Activated CD8-positive, alpha-beta T cell treated with anti-CD3 and anti-CD28 coated beads, Interleukin-2, amount 10 ng/mL, durations not matched to agents 7 days and 5 days (primary cell): ENCODE measurements around the gene DAPK2. TPM values are rescaled to one million over a fixed set of nuclear protein-coding genes. Genes with fewer than 3 reads are reported as not detected.

Experiments
- ATAC-seq: fragments of 150-1000 bp; cut with Tn5 transposase; one replicate; pipeline ENCODE4 v1.10.0; 2021; ENCODE audit warnings: moderate library complexity
- CTCF ChIA-PET: fragments of 350-600 bp; sonication (Branson Sonifier 250); formaldehyde crosslinking; loops from one replicate; lab custom pipeline; 2021; ENCODE audit warnings: antibody characterized with exemption; lab: Charles Lee
- POLR2A ChIA-PET: fragments of 350-600 bp; sonication (Branson Sonifier 250); formaldehyde crosslinking; loops from one replicate; lab custom pipeline; 2021; ENCODE audit warnings: antibody characterized with exemption; lab: Charles Lee
- DNase-seq: peaks from one replicate; pipeline ENCODE4 v3.0.0-alpha.2; 2020
- H3K27ac Mint-ChIP-seq: one replicate; pipeline ENCODE4 v1.8.0; 2021; ENCODE audit warnings: mild to moderate bottlenecking, mixed read lengths
- H3K27me3 Mint-ChIP-seq: one replicate; pipeline ENCODE4 v1.8.0; 2021; ENCODE audit warnings: low read depth, mixed read lengths
- H3K36me3 Mint-ChIP-seq: one replicate; pipeline ENCODE4 v1.8.0; 2021; ENCODE audit warnings: low read depth, mixed read lengths
- H3K4me1 Mint-ChIP-seq: one replicate; pipeline ENCODE4 v1.8.0; 2021; ENCODE audit warnings: low read depth, mixed read lengths
- H3K4me3 Mint-ChIP-seq: one replicate; pipeline ENCODE4 v1.8.0; 2021; ENCODE audit warnings: mild to moderate bottlenecking, mixed read lengths
- H3K9me3 Mint-ChIP-seq: one replicate; pipeline ENCODE4 v1.8.0; 2022; ENCODE audit warnings: mixed read lengths; ENCODE audit not compliant: insufficient read depth
- total RNA-seq, 2 experiments: library from RNA; stranded (reverse); gene quantifications; one replicate each; pipeline ENCODE4 v1.2.3, GENCODE V29; 2021

The DAPK2 gene
- total RNA-seq, 2 experiments from 2014 or later = 1.3 to 1.5 TPM

DNA sequence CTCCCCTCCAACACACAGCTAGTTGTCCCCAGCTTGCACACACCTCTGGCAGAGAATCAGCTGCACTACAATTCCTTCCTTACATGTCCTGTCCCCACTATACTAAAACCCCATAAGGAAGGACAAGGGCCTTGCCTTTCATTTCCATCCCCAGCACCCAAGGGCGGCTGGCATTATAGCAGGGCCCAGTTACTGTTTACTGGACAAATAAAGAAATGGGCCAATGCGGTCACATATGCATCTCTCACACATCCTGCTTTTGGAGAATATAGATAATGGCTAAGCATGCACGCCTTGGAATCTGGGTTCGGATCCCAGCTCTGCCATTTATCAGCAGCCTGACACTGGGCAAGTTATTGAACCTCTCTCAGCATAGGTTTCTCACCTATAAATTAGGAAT, 99.1 kb downstream of the DAPK2 start:
- ChIA-PET POLR2A (no interaction called here), CTCF (interaction anchor here (1.2 to 3.8 kb wide), 10 partner anchors 15 to 121 kb away, joined by 3 to 53 read pairs (median 10); no protein-coding TSS in a partner anchor)
- Mint-ChIP-seq H3K36me3 (no peaks in the 10 kb centered on the region), H3K9me3 (no peaks in the 10 kb centered on the region), H3K27ac (peak overlapping the region; percentile 13), H3K27me3 (no peaks in the 10 kb centered on the region), H3K4me3 (no peak overlapping the region), H3K4me1 (peaks cover 21% of the 10 kb centered on the region)
- DNase-seq (no peak), ATAC-seq (no peak)

DNA sequence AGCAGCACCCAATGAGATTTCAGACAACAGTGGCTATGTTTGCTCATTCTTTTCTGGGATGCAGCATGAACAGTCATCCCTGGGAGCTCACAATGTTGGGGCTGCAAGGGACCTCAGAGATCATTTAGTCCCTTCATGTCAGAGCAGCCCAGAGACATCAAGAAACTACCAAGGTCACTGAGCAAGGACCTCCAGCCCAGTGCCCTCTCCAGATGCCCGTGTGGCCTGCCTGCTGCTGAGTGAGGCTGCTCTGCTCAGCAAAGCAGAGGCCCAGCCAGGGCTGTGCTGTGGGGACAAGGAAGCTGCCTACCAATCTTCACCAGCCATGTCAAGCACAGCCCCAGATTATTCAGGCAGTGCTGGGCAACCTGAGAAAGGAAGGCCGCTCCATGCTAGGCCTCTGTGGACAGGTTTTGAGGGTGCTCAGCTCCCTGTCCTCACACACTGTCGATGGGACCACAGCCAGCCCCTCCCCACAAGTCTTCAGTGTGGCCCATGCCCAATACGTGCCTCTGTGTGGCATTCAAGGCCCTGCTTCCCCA, 99.7 kb downstream of the DAPK2 start:
- ATAC-seq = no peak
- POLR2A ChIA-PET = no interaction called here

DNA sequence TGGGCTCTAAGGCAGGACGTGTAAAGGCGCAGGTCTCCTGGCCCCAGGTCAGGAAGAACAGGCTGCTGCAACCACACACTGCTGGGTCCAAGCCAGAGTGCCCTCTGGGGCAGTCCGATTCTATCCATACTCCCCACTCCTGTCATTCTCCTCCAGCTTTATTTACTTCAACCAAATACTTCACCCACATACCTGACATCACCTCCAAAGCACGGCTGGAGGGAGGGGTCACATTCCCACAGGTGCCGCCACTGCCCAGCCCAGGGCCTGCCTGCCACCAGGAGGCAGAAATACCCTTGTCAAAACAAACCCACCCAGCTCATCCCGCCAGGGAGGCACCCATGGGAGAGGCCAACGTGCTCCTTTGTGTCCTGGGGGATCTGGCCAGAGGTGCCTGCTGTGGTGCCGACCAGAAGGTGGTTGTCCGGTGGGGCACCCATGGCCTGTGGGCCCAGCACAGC, 100.4 kb downstream of the DAPK2 start:
- Mint-ChIP-seq H3K9me3 (no peaks in the 10 kb centered on the region), H3K4me1 (peaks cover 16% of the 10 kb centered on the region), H3K27me3 (no peaks in the 10 kb centered on the region), H3K27ac (no peak overlapping the region), H3K36me3 (no peaks in the 10 kb centered on the region), H3K4me3 (no peak overlapping the region)
- ChIA-PET CTCF (interaction anchor here (0.6 to 3.8 kb wide), 48 partner anchors 9 to 339 kb away, joined by 3 to 53 read pairs (median 6); partner anchors contain the start of genes DAPK2 and HERC1), POLR2A (interaction anchor here (1.0 kb wide), 1 partner anchor 77 kb away, joined by 3 read pairs; no protein-coding TSS in a partner anchor)
- ATAC-seq (no peak), DNase-seq (peak; percentile 20)

More for the DNA sequence above, 99.7 kb downstream of the DAPK2 start:
- Mint-ChIP-seq H3K27ac (peak overlapping the region; percentile 13), H3K9me3 (no peaks in the 10 kb centered on the region), H3K4me1 (peaks cover 19% of the 10 kb centered on the region), H3K27me3 (no peaks in the 10 kb centered on the region), H3K4me3 (no peak overlapping the region), H3K36me3 (no peaks in the 10 kb centered on the region)
- DNase-seq = peak; percentile 16
- CTCF ChIA-PET = interaction anchor here (1.2 to 3.8 kb wide), 19 partner anchors 12 to 194 kb away, joined by 3 to 53 read pairs (median 11); partner anchors contain the start of genes DAPK2 and HERC1

DNA sequence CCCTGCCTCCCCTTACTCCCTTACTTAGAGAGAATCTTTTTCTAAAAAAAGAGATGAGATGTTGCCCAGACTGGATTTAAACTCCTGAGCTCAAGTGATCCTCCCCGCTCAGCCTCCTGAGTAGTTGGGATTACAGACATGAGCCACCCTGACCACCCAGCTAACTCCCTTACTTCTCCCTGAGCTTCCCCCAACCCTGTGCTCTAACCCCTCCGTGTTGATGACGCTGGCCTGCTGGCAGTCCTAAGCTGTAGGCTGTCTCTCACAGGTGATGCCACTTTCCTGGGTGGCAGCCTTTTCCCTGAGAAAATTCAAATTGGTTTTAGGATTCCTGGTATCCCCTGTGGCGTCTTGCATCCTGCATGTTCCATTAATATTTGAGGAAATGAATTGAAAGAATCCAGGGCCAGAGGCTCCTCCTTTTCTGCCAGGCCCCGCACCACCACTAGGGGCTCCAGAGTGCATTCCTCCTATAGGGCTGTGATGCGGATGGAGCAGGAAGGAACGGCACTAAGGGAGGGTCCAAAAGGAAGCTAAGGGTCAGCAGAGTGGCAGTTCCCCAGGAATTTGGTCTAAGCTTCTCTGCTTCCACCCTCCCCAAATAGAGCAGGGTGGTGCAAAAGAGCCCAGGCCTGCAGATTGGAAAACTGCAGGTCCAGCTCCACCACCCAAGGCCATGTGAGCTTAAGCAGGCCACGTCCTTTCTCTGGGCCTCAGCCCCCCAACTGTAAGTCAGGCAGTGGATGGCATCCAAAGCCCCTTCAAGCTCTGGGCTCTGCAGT, 101.1 kb downstream of the DAPK2 start:
- CTCF ChIA-PET = interaction anchor here (0.6 to 3.8 kb wide), 52 partner anchors 9 to 339 kb away, joined by 3 to 53 read pairs (median 6); partner anchors contain the start of genes DAPK2 and HERC1
- Mint-ChIP-seq H3K36me3 (no peaks in the 10 kb centered on the region), H3K9me3 (no peaks in the 10 kb centered on the region), H3K27me3 (no peaks in the 10 kb centered on the region), H3K27ac (no peak overlapping the region), H3K4me3 (no peak overlapping the region), H3K4me1 (peaks cover 14% of the 10 kb centered on the region)
- DNase-seq (peak; percentile 80), ATAC-seq (peak; percentile 87)
- POLR2A ChIA-PET = interaction anchor here (0.5 to 1.0 kb wide), 2 partner anchors 76 to 86 kb away, joined by 3 read pairs; no protein-coding TSS in a partner anchor

DNA sequence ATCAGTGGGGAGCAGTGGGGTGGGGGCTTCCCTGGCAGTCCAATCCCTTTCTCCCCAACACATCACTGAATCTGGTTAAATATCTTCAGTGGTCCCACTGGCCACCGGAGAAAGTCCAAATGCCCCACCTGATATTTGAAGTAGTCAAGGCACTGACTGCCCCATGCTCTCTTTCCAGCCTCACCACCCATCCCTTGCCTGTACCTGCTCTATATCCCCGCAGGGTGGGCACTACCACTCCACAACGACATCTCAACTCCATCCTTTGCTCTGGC, 101.7 kb downstream of the DAPK2 start:
- H3K4me1 Mint-ChIP-seq = peaks cover 20% of the 10 kb centered on the region
- POLR2A ChIA-PET = no interaction called here

DNA sequence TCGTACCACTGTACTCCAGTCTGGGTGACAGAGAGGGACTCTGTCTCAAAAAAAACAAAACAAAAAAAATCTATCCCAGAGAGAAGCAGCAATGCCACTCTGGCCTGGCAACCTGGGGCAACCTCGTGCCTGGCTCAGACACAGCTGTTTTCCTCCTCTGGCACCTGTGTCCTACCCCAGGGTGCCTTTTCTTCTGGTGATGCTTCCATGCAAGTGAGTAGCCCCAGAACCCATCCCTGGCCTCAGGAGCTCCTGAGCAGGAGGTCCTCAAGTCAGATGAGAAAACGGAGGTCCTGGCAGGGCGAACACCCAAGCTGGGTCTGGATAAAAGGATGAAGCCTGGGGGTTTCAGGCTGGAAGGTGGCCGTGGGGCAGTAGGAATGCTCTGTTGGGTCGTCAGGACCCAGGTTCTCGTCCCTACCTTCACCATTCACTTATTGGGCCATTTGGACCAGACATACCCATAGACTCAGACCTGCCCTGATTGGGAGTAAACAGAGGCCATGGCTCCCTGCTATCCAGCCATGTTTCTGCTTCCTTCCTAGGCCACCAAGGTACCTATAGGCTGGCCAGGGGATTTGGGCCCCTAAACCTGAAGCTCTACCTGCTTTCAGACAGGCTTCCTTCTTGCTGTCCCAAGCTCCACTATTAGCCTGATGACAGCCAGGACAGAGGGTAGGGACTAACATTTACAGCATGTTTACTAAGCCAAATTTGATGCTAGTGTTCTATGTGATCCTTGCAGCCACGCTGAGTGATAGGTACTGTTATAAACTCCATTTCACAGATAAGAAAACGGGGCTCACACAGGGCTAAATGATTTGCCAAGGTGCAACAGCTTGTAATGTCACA, 102.2 kb downstream of the DAPK2 start:
- no peak for ATAC-seq
- H3K36me3 Mint-ChIP-seq = peaks cover 2% of the 10 kb centered on the region
- no peak for DNase-seq
- no peaks in the 10 kb centered on the region for H3K27me3 Mint-ChIP-seq
- no peak overlapping the region for H3K27ac Mint-ChIP-seq
- POLR2A ChIA-PET = interaction anchor here (0.6 kb wide), 1 partner anchor 27 kb away, joined by 6 read pairs; no protein-coding TSS in a partner anchor
- no peak overlapping the region for H3K4me3 Mint-ChIP-seq
- H3K9me3 Mint-ChIP-seq = no peaks in the 10 kb centered on the region
- CTCF ChIA-PET = interaction anchor here (0.6 to 3.8 kb wide), 15 partner anchors 11 to 141 kb away, joined by 3 to 53 read pairs (median 8); partner anchors contain the start of gene DAPK2
- H3K4me1 Mint-ChIP-seq = peaks cover 22% of the 10 kb centered on the region

More for the DNA sequence above, 101.7 kb downstream of the DAPK2 start:
- ATAC-seq = no peak
- H3K27me3 Mint-ChIP-seq = no peaks in the 10 kb centered on the region
- CTCF ChIA-PET = interaction anchor here (0.6 to 3.8 kb wide), 32 partner anchors 10 to 333 kb away, joined by 3 to 53 read pairs (median 8); partner anchors contain the start of gene DAPK2
- no peaks in the 10 kb centered on the region for H3K36me3 Mint-ChIP-seq
- peak; percentile 14 for DNase-seq
- H3K4me3 Mint-ChIP-seq = no peak overlapping the region
- no peak overlapping the region for H3K27ac Mint-ChIP-seq
- H3K9me3 Mint-ChIP-seq = no peaks in the 10 kb centered on the region

DNA sequence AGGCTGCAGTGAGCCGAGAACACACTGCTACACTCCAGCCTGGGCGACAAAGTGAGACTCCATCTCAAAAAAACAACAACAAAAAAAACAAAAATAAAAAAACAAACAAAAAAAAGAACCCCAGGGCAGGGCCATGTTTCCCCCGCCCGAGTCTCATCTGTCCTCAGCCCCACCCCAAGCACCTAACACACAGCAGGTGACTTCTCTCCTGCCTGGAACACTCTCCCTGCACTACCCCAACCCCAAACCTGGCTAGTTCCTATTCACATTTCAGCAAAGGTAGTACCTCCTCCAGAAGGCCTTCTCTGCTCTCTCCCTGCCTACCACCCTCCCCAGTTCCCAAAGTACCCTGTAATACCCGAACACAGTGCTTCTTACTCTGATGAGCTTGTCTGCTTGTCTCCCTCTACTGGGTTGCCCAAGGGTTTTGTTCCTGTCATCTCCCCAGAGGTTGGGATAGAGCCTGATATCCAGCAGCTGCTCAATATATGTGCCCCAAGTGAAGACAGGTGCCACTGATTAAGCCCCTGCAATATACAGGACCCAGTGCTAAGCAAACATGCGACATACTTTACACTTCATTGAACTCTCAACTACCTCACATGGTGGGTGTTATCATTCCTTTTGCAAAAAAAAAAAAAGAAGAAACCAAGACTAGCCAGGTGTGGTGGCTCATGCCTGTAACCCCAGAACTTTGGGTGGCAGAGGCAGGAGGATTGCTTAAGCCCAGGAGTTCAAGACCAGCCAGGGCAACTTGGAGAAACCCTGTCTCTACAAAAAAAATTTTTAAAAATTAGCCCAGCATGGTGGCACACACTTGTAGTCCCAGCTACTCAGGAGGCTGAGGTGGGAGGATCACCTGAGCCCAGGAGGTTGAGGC, 103.6 kb downstream of the DAPK2 start:
- Mint-ChIP-seq H3K36me3 (peaks cover 4% of the 10 kb centered on the region), H3K4me1 (peaks cover 32% of the 10 kb centered on the region), H3K9me3 (no peaks in the 10 kb centered on the region), H3K27me3 (no peaks in the 10 kb centered on the region), H3K27ac (no peak overlapping the region), H3K4me3 (no peak overlapping the region)
- ATAC-seq = no peak
- no peak for DNase-seq
- ChIA-PET CTCF (interaction anchor here (1.1 to 1.4 kb wide), 2 partner anchors 104 to 190 kb away, joined by 3 read pairs; no protein-coding TSS in a partner anchor), POLR2A (no interaction called here)

DNA sequence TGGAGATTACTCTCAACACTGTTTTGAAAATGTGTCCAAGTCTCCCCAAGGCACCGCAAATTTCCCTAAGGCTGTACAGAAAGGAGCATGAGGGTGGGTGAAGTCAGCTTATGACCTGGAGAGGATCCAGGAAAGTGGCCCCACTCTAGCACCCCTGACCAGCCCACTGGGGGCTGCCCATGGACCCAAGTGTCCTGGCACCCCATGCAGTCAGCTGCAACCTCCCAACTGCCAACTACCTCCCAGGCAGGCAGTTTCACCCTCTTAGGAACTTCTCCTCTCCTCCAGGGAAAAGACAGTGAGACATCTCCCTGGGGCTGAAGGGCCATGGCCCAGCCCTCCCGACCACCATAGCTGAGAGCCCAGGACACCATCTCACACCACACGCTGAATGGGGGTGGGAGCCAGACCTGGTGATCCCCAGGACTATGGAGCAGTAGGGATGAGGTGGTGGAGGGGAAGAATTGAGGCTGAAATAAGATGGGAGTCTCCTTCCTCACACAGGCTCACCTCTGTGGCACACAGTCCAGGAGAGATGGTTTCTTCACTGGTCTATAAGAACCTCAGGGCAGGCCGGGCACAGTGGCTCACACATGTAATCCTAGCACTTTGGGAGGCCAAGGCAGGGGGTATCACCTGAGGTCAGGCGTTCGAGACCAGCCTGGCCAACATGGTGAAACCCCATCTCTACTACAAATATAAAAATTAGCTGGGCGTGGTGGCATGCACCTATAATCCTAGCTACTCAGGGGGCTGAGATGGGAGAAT, 104.4 kb downstream of the DAPK2 start:
- CTCF ChIA-PET = interaction anchor here (0.8 to 1.4 kb wide), 10 partner anchors 29 to 189 kb away, joined by 3 to 5 read pairs (median 3); partner anchors contain the start of genes CIAO2A and DAPK2
- no peaks in the 10 kb centered on the region for H3K27me3 Mint-ChIP-seq
- H3K4me3 Mint-ChIP-seq = no peak overlapping the region
- DNase-seq (no peak), ATAC-seq (no peak)
- H3K4me1 Mint-ChIP-seq = peaks cover 37% of the 10 kb centered on the region
- H3K36me3 Mint-ChIP-seq = peaks cover 4% of the 10 kb centered on the region
- H3K9me3 Mint-ChIP-seq = no peaks in the 10 kb centered on the region
- H3K27ac Mint-ChIP-seq = no peak overlapping the region
- POLR2A ChIA-PET = no interaction called here

DNA sequence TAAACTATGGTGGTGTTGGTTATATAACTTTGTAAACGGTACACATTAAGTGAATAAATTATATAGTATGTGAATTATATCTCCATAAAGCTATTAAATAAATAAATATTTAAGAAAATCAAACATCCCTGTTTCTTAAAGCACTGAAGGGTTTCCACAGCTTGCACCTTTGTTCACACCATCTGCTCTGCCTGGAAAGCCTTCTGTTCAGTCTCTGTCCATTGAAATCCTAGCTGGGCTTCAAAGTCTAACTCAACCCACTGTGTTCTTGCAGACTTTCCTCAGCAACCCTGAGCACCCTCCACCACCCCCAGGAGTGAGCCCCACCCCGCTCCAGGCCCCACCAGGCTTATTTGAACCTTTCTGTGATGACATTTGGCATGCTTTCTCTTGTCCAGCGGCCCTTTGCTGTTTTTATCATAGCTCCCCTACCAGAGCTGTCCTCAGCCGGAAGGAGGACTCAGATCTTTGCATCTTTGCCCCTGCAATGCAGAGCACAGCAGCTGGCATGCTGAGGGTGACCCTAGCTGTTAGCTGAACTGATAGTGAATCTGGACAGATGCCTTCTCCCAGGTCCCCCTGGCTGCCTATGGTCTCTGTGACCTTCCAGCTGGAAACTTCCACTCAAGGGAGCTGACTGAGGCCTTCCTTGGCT, 105.2 kb downstream of the DAPK2 start:
- ATAC-seq (no peak), DNase-seq (no peak)
- Mint-ChIP-seq H3K4me1 (peaks cover 37% of the 10 kb centered on the region), H3K4me3 (no peak overlapping the region), H3K27ac (peak overlapping the region; percentile 56), H3K36me3 (peaks cover 4% of the 10 kb centered on the region), H3K27me3 (no peaks in the 10 kb centered on the region), H3K9me3 (no peaks in the 10 kb centered on the region)
- CTCF ChIA-PET = interaction anchor here (0.8 to 1.4 kb wide), 8 partner anchors 30 to 189 kb away, joined by 3 to 5 read pairs (median 4); partner anchors contain the start of genes CIAO2A and DAPK2
- POLR2A ChIA-PET = no interaction called here
